Neural progenitor cell (in vitro differentiated cells): ENCODE results near the gene ZNF524.

ENCODE experiments used
- CTCF ChIP-seq: fragments of 200-600 bp; sonication (generic); IDR thresholded peaks from 2 replicates; pipeline ENCODE4 v1.5.1; 2017; ENCODE audit warnings: antibody characterized with exemption, mild to moderate bottlenecking
- EZH2phosphoT487 ChIP-seq: fragments of 200-600 bp; sonication (generic); IDR thresholded peaks from 2 replicates; pipeline ENCODE4 v1.6.1; 2017; ENCODE audit warnings: antibody characterized with exemption

- TF ChIP-seq CTCF: no peak
- no peak for TF ChIP-seq EZH2phosphoT487
Measured at GRCh38 chr19:55636723-55637122, 36.6 kb downstream of the ZNF524 start.
